ENCODE measurements around the gene MT1M.

Gene MT1M

GRCh38 chr16:56583351-56584168, 48.9 kb upstream of the MT1M start:
- no peaks in the 10 kb centered on the region for H3K36me3 ChIP-seq (ENCODE audit: control insufficient read depth in 2 of 2, insufficient read depth in 1 of 2, low read length in 2 of 2)
- ChIA-PET CTCF (interaction anchor here (1.2 kb wide), 1 partner anchor 118 kb away, joined by 8 read pairs; no protein-coding TSS in a partner anchor), POLR2A (no interaction called here)
- no peak for TF ChIP-seq ZNF311 (tag by site-specific recombination; IDR thresholded peaks at IDR 0.05; ENCODE audit: borderline replicate concordance)
- no peak for TF ChIP-seq ZNF16 (tag by site-specific recombination; IDR thresholded peaks at IDR 0.05; ENCODE audit: low read depth)
- TF ChIP-seq, protein P1, sequence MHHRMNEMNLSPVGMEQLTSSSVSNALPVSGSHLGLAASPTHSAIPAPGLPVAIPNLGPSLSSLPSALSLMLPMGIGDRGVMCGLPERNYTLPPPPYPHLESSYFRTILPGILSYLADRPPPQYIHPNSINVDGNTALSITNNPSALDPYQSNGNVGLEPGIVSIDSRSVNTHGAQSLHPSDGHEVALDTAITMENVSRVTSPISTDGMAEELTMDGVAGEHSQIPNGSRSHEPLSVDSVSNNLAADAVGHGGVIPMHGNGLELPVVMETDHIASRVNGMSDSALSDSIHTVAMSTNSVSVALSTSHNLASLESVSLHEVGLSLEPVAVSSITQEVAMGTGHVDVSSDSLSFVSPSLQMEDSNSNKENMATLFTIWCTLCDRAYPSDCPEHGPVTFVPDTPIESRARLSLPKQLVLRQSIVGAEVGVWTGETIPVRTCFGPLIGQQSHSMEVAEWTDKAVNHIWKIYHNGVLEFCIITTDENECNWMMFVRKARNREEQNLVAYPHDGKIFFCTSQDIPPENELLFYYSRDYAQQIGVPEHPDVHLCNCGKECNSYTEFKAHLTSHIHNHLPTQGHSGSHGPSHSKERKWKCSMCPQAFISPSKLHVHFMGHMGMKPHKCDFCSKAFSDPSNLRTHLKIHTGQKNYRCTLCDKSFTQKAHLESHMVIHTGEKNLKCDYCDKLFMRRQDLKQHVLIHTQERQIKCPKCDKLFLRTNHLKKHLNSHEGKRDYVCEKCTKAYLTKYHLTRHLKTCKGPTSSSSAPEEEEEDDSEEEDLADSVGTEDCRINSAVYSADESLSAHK (tag by site-specific recombination; IDR thresholded peaks at IDR 0.05), result no peak
- TF ChIP-seq ZNF433 (tag by site-specific recombination; IDR thresholded peaks at IDR 0.05; ENCODE audit: low read depth), result no peak
- no peak for TF ChIP-seq ZNF37A (tag by site-specific recombination; IDR thresholded peaks at IDR 0.05)
- no peak for TF ChIP-seq ZNF558 (tag by site-specific recombination; IDR thresholded peaks at IDR 0.05)
- TF ChIP-seq, protein P2, sequence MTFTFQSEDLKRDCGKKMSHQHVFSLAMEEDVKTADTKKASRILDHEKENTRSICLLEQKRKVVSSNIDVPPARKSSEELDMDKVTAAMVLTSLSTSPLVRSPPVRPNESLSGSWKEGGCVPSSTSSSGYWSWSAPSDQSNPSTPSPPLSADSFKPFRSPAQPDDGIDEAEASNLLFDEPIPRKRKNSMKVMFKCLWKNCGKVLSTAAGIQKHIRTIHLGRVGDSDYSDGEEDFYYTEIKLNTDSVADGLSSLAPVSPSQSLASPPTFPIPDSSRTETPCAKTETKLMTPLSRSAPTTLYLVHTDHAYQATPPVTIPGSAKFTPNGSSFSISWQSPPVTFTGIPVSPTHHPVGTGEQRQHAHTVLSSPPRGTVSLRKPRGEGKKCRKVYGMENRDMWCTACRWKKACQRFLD (tag by site-specific recombination; IDR thresholded peaks at IDR 0.05), result no peak
- no peak for TF ChIP-seq ZNF777 (tag by site-specific recombination; IDR thresholded peaks at IDR 0.05; ENCODE audit: borderline replicate concordance)
- TF ChIP-seq KLF16 (tag by site-specific recombination; IDR thresholded peaks at IDR 0.05), result no peak
- no peak for TF ChIP-seq ZNF843 (tag by site-specific recombination; IDR thresholded peaks at IDR 0.05)
- no peak for TF ChIP-seq ZNF302 (tag by site-specific recombination; IDR thresholded peaks at IDR 0.05; ENCODE audit: low read depth)
- no peak for TF ChIP-seq KLF8 (tag by site-specific recombination; IDR thresholded peaks at IDR 0.05)
- TF ChIP-seq ZNF449 (tag by site-specific recombination; IDR thresholded peaks at IDR 0.05), result no peak
- no peak for TF ChIP-seq ZNF837 (tag by site-specific recombination; IDR thresholded peaks at IDR 0.05)
- TF ChIP-seq ZNF660 (tag by site-specific recombination; IDR thresholded peaks at IDR 0.05), result no peak
- H3K9me3 ChIP-seq (ENCODE audit: control insufficient read depth, insufficient read depth, low read depth, low read length), result no peaks in the 10 kb centered on the region
- no peaks in the 10 kb centered on the region for H3K4me1 ChIP-seq (ENCODE audit: control insufficient read depth, insufficient read depth, low read length)
- no peak overlapping the region for H3K4me3 ChIP-seq (ENCODE audit: low read depth, low read length)
- no peak overlapping the region for H3K27ac ChIP-seq (ENCODE audit: extremely low read depth, low read depth, low read length)

GRCh38 chr16:56584276-56584675, 48.2 kb upstream of the MT1M start:
- no peak overlapping the region for H3K27ac ChIP-seq (ENCODE audit: extremely low read depth, low read depth, low read length)
- POLR2A ChIA-PET, result no interaction called here
- no peaks in the 10 kb centered on the region for H3K36me3 ChIP-seq (ENCODE audit: control insufficient read depth in 2 of 2, insufficient read depth in 1 of 2, low read length in 2 of 2)
- H3K4me3 ChIP-seq (ENCODE audit: low read depth, low read length), result no peak overlapping the region
- CTCF ChIA-PET, result interaction anchor here (1.2 kb wide), 1 partner anchor 118 kb away, joined by 8 read pairs; no protein-coding TSS in a partner anchor
- H3K9me3 ChIP-seq (ENCODE audit: control insufficient read depth, insufficient read depth, low read depth, low read length), result no peaks in the 10 kb centered on the region
- H3K4me1 ChIP-seq (ENCODE audit: control insufficient read depth, insufficient read depth, low read length), result no peaks in the 10 kb centered on the region
- no peak for TF ChIP-seq ZNF660 (tag by site-specific recombination; IDR thresholded peaks at IDR 0.05)
- TF ChIP-seq ZNF837 (tag by site-specific recombination; IDR thresholded peaks at IDR 0.05), result no peak
- no peak for TF ChIP-seq SALL2 (tag by site-specific recombination; IDR thresholded peaks at IDR 0.05; ENCODE audit: borderline replicate concordance)
- no peak for TF ChIP-seq ZNF785 (tag by site-specific recombination; IDR thresholded peaks at IDR 0.05)
- TF ChIP-seq, protein P3, sequence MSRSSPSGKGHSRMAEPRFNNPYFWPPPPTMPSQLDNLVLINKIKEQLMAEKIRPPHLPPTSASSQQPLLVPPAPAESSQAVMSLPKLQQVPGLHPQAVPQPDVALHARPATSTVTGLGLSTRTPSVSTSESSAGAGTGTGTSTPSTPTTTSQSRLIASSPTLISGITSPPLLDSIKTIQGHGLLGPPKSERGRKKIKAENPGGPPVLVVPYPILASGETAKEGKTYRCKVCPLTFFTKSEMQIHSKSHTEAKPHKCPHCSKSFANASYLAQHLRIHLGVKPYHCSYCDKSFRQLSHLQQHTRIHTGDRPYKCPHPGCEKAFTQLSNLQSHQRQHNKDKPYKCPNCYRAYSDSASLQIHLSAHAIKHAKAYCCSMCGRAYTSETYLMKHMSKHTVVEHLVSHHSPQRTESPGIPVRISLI (tag by site-specific recombination; IDR thresholded peaks at IDR 0.05), result no peak
- TF ChIP-seq, protein P4, sequence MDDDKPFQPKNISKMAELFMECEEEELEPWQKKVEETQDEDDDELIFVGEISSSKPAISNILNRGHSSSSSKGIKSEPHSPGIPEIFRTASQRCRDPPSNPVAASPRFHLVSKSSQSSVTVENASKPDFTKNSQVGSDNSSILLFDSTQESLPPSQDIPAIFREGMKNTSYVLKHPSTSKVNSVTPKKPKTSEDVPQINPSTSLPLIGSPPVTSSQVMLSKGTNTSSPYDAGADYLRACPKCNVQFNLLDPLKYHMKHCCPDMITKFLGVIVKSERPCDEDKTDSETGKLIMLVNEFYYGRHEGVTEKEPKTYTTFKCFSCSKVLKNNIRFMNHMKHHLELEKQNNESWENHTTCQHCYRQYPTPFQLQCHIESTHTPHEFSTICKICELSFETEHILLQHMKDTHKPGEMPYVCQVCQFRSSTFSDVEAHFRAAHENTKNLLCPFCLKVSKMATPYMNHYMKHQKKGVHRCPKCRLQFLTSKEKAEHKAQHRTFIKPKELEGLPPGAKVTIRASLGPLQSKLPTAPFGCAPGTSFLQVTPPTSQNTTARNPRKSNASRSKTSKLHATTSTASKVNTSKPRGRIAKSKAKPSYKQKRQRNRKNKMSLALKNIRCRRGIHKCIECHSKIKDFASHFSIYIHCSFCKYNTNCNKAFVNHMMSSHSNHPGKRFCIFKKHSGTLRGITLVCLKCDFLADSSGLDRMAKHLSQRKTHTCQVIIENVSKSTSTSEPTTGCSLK (tag by site-specific recombination; IDR thresholded peaks at IDR 0.05), result no peak
- TF ChIP-seq FEZF1 (tag by site-specific recombination; IDR thresholded peaks at IDR 0.05), result no peak
- TF ChIP-seq PBX3 (CRISPR knock-in tag; IDR thresholded peaks at IDR 0.05), result no peak
- TF ChIP-seq ZBTB48 (tag by site-specific recombination; IDR thresholded peaks at IDR 0.05), result no peak
- no peak for TF ChIP-seq ZNF175 (tag by site-specific recombination; IDR thresholded peaks at IDR 0.05)
- no peak for TF ChIP-seq ZNF571 (tag by site-specific recombination; IDR thresholded peaks at IDR 0.05)
- no peak for TF ChIP-seq ZNF324 (tag by site-specific recombination; IDR thresholded peaks at IDR 0.05)
